ENCODE measurements around the gene TRPV3.

TRPV3 gene

GRCh38 chr17:3532859-3533142 is 24.8 kb downstream of the TRPV3 start:
- no peaks in the 10 kb centered on the region for H3K27me3 ChIP-seq
- H3K27ac ChIP-seq = no peak overlapping the region
- H3K4me2 ChIP-seq = 0 out of 22 replicates have a peak overlapping the region, but pooled peaks of 1 of the 11 experiments have one; percentile 28
- no peaks in the 10 kb centered on the region for H4K20me1 ChIP-seq
- H3K9me3 ChIP-seq (replicated peaks in 1 of 11) = peaks cover 0 to 5% (median 0%) of the 10 kb centered on the region in 11 experiments; a peak in 5 of 22 replicates
- H3K36me3 ChIP-seq = no peaks in the 10 kb centered on the region
- no peak overlapping the region for H3K4me3 ChIP-seq
- no peak overlapping the region for H3K9ac ChIP-seq
- peaks cover 0 to 22% (median 0%) of the 10 kb centered on the region in 10 experiments; a peak in 7 of 20 replicates for H3K4me1 ChIP-seq
- TF ChIP-seq Cebpa-rat (IDR thresholded peaks at IDR 0.05) = no peak

- TF ChIP-seq Cebpa-rat (IDR thresholded peaks at IDR 0.05) = no peak
- Histone ChIP-seq H3K27ac (no peak overlapping the region), H3K4me3 (no peak overlapping the region), H3K9ac (no peak overlapping the region), H3K4me1 (peaks cover 0 to 22% (median 0%) of the 10 kb centered on the region in 10 experiments; a peak in 7 of 20 replicates), H3K36me3 (no peaks in the 10 kb centered on the region), H4K20me1 (no peaks in the 10 kb centered on the region), H3K27me3 (no peaks in the 10 kb centered on the region), H3K9me3 (replicated peaks in 1 of 11) (peaks cover 0 to 5% (median 0%) of the 10 kb centered on the region in 11 experiments; a peak in 5 of 22 replicates), H3K4me2 (peak overlapping the region in 3 of 11 experiments; percentile 10 to 28 (median 21); a peak in 3 of 22 replicates)
Measured at GRCh38 chr17:3532106-3532858, 25.3 kb downstream of the TRPV3 start.

- Histone ChIP-seq H3K9ac (no peak overlapping the region), H3K36me3 (no peaks in the 10 kb centered on the region), H3K4me1 (peaks cover 0 to 22% (median 0%) of the 10 kb centered on the region in 10 experiments; a peak in 7 of 20 replicates), H3K9me3 (replicated peaks in 1 of 11) (peaks cover 0 to 5% (median 0%) of the 10 kb centered on the region in 11 experiments; a peak in 5 of 22 replicates), H4K20me1 (no peaks in the 10 kb centered on the region), H3K27ac (no peak overlapping the region), H3K4me3 (no peak overlapping the region), H3K4me2 (peak overlapping the region in 3 of 11 experiments; percentile 10 to 28 (median 21); a peak in 2 of 22 replicates), H3K27me3 (no peaks in the 10 kb centered on the region)
- TF ChIP-seq Cebpa-rat (IDR thresholded peaks at IDR 0.05) = no peak
Measured at GRCh38 chr17:3531266-3532101, 26.1 kb downstream of the TRPV3 start.

GRCh38 chr17:3529817-3530741 is 27.5 kb downstream of the TRPV3 start:
- H3K4me1 ChIP-seq = peaks cover 0 to 22% (median 0%) of the 10 kb centered on the region in 10 experiments; a peak in 7 of 20 replicates
- peaks cover 0 to 5% (median 0%) of the 10 kb centered on the region in 11 experiments; a peak in 4 of 22 replicates for H3K9me3 ChIP-seq (replicated peaks in 1 of 11)
- no peak for TF ChIP-seq Cebpa-rat (IDR thresholded peaks at IDR 0.05)
- no peak overlapping the region for H3K27ac ChIP-seq
- H3K4me2 ChIP-seq = no peak overlapping the region
- H4K20me1 ChIP-seq = no peaks in the 10 kb centered on the region
- no peak overlapping the region for H3K4me3 ChIP-seq
- no peaks in the 10 kb centered on the region for H3K27me3 ChIP-seq
- no peaks in the 10 kb centered on the region for H3K36me3 ChIP-seq
- H3K9ac ChIP-seq = no peak overlapping the region

- H3K4me2 ChIP-seq = no peak overlapping the region
- H3K27ac ChIP-seq = no peak overlapping the region
- no peaks in the 10 kb centered on the region for H3K36me3 ChIP-seq
- no peaks in the 10 kb centered on the region; a peak in 1 of 22 replicates for H3K9me3 ChIP-seq (replicated peaks in 1 of 11)
- no peaks in the 10 kb centered on the region for H4K20me1 ChIP-seq
- H3K27me3 ChIP-seq = no peaks in the 10 kb centered on the region
- H3K4me1 ChIP-seq = peaks cover 0 to 20% (median 0%) of the 10 kb centered on the region in 10 experiments; a peak in 7 of 20 replicates
- no peak overlapping the region for H3K4me3 ChIP-seq
- TF ChIP-seq Cebpa-rat (IDR thresholded peaks at IDR 0.05) = no peak
- H3K9ac ChIP-seq = no peak overlapping the region
Measured at GRCh38 chr17:3528880-3529511, 28.6 kb downstream of the TRPV3 start.

GRCh38 chr17:3528403-3528851 is 29.2 kb downstream of the TRPV3 start:
- Histone ChIP-seq H3K27ac (no peak overlapping the region), H3K4me2 (no peak overlapping the region), H4K20me1 (no peaks in the 10 kb centered on the region), H3K4me1 (peaks cover 0 to 20% (median 0%) of the 10 kb centered on the region in 10 experiments; a peak in 7 of 20 replicates), H3K9ac (no peak overlapping the region), H3K36me3 (no peaks in the 10 kb centered on the region), H3K4me3 (no peak overlapping the region), H3K27me3 (no peaks in the 10 kb centered on the region), H3K9me3 (replicated peaks in 1 of 11) (no peaks in the 10 kb centered on the region; a peak in 1 of 22 replicates)
- no peak for TF ChIP-seq Cebpa-rat (IDR thresholded peaks at IDR 0.05)

- no peak overlapping the region for H3K4me2 ChIP-seq
- no peak overlapping the region for H3K4me3 ChIP-seq
- no peak for TF ChIP-seq Cebpa-rat (IDR thresholded peaks at IDR 0.05)
- no peak overlapping the region for H3K27ac ChIP-seq
- H3K9me3 ChIP-seq (replicated peaks in 1 of 11) = no peaks in the 10 kb centered on the region; a peak in 1 of 22 replicates
- no peaks in the 10 kb centered on the region for H3K27me3 ChIP-seq
- no peaks in the 10 kb centered on the region for H4K20me1 ChIP-seq
- H3K9ac ChIP-seq = no peak overlapping the region
- peaks cover 0 to 18% (median 0%) of the 10 kb centered on the region in 10 experiments; a peak in 7 of 20 replicates for H3K4me1 ChIP-seq
- no peaks in the 10 kb centered on the region for H3K36me3 ChIP-seq
Measured at GRCh38 chr17:3527896-3528295, 29.7 kb downstream of the TRPV3 start.

GRCh38 chr17:3527468-3527867 is 30.1 kb downstream of the TRPV3 start:
- Histone ChIP-seq H3K27ac (no peak overlapping the region), H3K4me3 (no peak overlapping the region), H3K9ac (no peak overlapping the region), H3K4me2 (no peak overlapping the region), H3K27me3 (no peaks in the 10 kb centered on the region), H3K9me3 (replicated peaks in 1 of 11) (no peaks in the 10 kb centered on the region), H4K20me1 (no peaks in the 10 kb centered on the region), H3K36me3 (no peaks in the 10 kb centered on the region), H3K4me1 (peaks cover 0 to 17% (median 0%) of the 10 kb centered on the region in 10 experiments; a peak in 7 of 20 replicates)
- no peak for TF ChIP-seq Cebpa-rat (IDR thresholded peaks at IDR 0.05)
